ENCODE measurements around the gene SELENOM.
"Not testable (repeated sequence)": the region's sequence is repeated elsewhere in the genome, so short reads cannot be mapped to it uniquely, and the experiment has no call there.

Gene SELENOM

DNA sequence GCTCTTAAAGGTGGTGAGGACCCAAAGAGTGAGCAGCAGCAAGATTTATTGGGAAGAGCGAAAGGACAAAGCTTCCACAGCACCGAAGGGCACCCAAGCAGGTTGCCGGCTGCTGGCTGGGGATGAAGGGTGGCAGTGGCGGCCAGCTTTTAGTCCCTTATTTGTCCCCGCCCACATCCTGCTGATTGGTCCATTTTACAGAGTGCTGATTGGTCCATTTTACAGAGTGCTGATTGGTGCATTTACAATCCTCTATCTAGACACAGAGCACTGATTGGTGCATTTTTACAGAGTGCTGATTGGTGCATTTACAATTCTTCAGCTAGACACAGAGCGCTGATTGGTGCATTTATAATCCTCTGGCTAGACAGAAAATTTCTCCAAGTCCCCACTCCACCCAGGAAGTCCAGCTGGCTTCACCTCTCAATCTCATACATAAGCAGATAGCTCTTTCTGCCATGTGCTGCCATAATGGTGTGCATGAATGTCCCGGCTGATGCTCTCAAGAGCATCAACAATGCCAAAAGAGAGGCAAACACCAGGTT, 5.3 kb upstream of the SELENOM start:
- DNase-seq (ENCODE audit: low spot score in 2 of 2); H3K36me3 ChIP-seq (replicated peaks); H3K9me3 ChIP-seq; in situ Hi-C loops (cut with MboI; ENCODE audit: low sequenced_read_pairs); H3K4me1 ChIP-seq; H3K4me3 ChIP-seq; H3K27me3 ChIP-seq (ENCODE audit: low read depth): not testable (repeated sequence)

- DNase-seq (ENCODE audit: low spot score in 2 of 2) = no peak
- H3K9me3 ChIP-seq = peaks cover 3% of the 10 kb centered on the region; the same call in 1 of the 2 replicates
- in situ Hi-C loops (cut with MboI; ENCODE audit: low sequenced_read_pairs) = no loop called here
Observed at GRCh38 chr22:31107894-31108218, 488 bp upstream of the SELENOM start.

DNA sequence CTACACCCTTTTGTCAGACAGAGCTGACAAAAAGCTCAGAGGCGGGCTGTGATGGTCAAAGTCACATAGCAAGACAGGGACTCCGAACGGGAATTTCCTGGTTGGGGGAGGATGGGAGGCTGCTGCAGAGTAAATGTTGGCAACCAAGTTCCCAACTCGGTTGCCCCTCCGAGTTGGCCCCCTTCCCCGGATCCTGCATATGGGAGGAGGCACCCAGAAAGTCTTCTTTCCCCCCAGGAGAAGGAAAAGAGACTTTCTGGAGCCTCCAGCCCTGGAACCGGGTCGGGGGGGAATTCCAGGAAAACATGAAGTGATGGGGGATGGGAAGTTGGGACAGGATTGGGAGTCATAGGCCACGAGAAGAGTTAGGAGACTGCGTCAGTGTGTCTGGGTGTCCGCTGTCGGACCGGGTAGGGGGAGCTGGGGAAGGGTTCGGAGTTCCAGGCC, 614 bp downstream of the SELENOM start:
- peak overlapping the region; percentile 78 for H3K4me3 ChIP-seq
- in situ Hi-C loops (cut with MboI; ENCODE audit: low sequenced_read_pairs) = no loop called here
- H3K9me3 ChIP-seq = no peaks in the 10 kb centered on the region
- H3K27me3 ChIP-seq (ENCODE audit: low read depth) = no peaks in the 10 kb centered on the region
- no peak for DNase-seq (ENCODE audit: low spot score in 2 of 2)
- peaks cover 10% of the 10 kb centered on the region for H3K4me1 ChIP-seq
- no peaks in the 10 kb centered on the region for H3K36me3 ChIP-seq (replicated peaks)

More at GRCh38 chr22:31107894-31108218, 488 bp upstream of the SELENOM start:
- Histone ChIP-seq H3K36me3 (replicated peaks) (no peaks in the 10 kb centered on the region), H3K27me3 (ENCODE audit: low read depth) (no peaks in the 10 kb centered on the region), H3K4me3 (peak overlapping the region; percentile 78), H3K4me1 (peaks cover 10% of the 10 kb centered on the region)

DNA sequence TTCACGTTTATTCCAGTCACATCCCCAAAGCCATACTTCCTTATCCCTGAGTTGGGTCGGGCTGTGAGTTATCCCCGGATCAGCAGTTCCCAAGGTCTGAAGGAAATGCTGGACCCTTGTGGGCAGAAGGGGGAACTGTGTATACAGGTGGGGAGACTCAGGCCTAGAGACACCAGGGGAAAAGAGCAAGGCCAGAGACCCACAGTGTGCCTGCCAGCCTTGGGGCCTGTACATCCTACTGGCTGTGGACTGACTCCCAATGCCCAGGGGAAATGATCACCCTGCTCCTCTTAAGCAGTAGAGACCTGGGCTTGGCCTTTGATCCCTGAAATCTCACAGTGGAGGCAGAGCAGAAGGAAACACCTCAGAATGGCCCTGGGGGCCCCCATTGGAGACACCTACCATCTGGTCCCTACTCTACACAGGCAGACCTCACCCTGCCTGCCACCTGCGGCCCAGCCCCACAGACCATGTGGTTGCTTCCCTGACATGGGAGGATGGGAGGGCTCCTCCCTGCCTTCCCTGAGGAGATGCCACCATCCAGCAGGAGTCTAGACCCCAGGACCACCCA, 1.3 kb downstream of the SELENOM start:
- DNase-seq (ENCODE audit: low spot score in 2 of 2) = no peak
- H3K4me3 ChIP-seq = no peak overlapping the region
- H3K36me3 ChIP-seq (replicated peaks) = no peaks in the 10 kb centered on the region
- in situ Hi-C loops (cut with MboI; ENCODE audit: low sequenced_read_pairs) = no loop called here
- H3K9me3 ChIP-seq = no peaks in the 10 kb centered on the region
- peaks cover 10% of the 10 kb centered on the region for H3K4me1 ChIP-seq
- no peaks in the 10 kb centered on the region for H3K27me3 ChIP-seq (ENCODE audit: low read depth)

DNA sequence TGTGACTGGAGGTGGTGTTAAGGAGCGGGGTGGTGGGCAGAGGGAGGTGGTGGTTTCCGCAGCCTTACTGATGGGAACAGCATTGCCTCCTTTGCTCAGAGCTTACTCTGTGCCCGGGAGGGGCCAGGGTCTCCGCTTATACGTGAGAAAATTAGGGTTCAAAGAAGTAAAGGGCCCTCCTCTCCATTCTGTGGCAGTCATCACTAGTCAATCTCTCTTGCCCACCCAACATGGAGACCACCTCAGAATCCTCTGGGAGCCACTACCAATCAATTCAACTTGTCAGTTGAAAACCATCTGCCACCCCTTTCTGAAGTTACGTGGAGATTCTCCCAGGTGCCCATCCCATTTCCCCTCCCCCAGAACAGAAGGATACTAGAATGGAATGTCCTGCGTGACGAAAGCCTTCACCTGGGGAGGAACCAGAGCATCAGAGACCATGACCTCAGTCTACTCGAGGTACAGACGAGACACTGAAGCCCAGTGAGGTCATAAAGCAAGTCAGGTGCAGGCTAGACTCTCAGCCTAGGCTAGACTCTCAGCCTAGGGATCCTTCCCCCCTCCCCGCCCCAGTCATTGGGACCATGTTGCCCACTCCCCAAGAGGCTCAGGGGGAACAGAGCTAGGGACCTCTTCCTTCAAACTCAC, 2.0 kb downstream of the SELENOM start:
- no peak for DNase-seq (ENCODE audit: low spot score in 2 of 2)
- H3K36me3 ChIP-seq (replicated peaks) = no peaks in the 10 kb centered on the region
- no peaks in the 10 kb centered on the region for H3K27me3 ChIP-seq (ENCODE audit: low read depth)
- H3K4me3 ChIP-seq = no peak overlapping the region
- in situ Hi-C loops (cut with MboI; ENCODE audit: low sequenced_read_pairs) = no loop called here
- peaks cover 10% of the 10 kb centered on the region for H3K4me1 ChIP-seq
- H3K9me3 ChIP-seq = no peaks in the 10 kb centered on the region

- Histone ChIP-seq H3K4me3 (no peak overlapping the region), H3K4me1 (peaks cover 10% of the 10 kb centered on the region), H3K9me3 (no peaks in the 10 kb centered on the region), H3K27me3 (ENCODE audit: low read depth) (no peaks in the 10 kb centered on the region), H3K36me3 (replicated peaks) (no peaks in the 10 kb centered on the region)
- in situ Hi-C loops (cut with MboI; ENCODE audit: low sequenced_read_pairs) = no loop called here
- DNase-seq (ENCODE audit: low spot score in 2 of 2) = no peak
Observed at GRCh38 chr22:31104869-31105268, 2.5 kb downstream of the SELENOM start.

DNA sequence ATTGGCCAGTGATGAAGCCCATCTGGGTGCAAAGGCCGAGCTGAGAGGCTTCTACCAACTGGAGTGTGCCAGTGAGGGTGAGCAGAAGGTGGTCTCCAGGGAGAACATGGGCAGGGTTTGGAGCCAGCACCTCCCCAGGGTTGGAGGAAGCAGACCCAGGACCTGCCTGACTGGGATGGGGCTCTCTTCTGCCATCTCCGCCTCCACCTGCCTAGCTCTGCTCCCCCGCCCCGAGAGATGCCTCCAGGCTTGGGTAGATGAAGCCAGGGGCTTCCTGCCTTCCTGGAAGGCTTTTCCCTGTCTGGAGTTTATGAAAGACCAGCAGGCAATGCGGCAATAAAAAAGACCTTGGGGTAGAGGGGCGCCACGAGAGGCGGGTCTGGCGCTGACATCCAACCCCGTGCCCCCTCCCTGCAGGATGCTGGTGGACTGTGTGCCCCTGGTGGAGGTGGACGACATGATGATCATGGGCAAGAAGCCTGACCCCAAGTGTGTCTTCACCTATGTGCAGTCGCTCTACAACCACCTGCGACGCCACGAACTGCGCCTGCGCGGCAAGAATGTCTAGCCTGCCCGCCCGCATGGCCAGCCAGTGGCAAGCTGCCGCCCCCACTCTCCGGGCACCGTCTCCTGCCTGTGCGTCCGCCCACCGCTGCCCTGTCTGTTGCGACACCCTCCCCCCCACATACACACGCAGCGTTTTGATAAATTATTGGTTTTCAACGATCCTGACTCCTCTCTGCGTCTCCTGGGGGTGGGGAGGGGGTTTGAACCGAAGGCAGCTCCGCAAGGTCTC, 3.3 kb downstream of the SELENOM start:
- no peak for DNase-seq (ENCODE audit: low spot score in 2 of 2)
- no peaks in the 10 kb centered on the region for H3K9me3 ChIP-seq
- H3K36me3 ChIP-seq (replicated peaks) = no peaks in the 10 kb centered on the region
- in situ Hi-C loops (cut with MboI; ENCODE audit: low sequenced_read_pairs) = no loop called here
- no peak overlapping the region for H3K4me3 ChIP-seq
- peaks cover 10% of the 10 kb centered on the region for H3K4me1 ChIP-seq
- no peaks in the 10 kb centered on the region for H3K27me3 ChIP-seq (ENCODE audit: low read depth)

DNA sequence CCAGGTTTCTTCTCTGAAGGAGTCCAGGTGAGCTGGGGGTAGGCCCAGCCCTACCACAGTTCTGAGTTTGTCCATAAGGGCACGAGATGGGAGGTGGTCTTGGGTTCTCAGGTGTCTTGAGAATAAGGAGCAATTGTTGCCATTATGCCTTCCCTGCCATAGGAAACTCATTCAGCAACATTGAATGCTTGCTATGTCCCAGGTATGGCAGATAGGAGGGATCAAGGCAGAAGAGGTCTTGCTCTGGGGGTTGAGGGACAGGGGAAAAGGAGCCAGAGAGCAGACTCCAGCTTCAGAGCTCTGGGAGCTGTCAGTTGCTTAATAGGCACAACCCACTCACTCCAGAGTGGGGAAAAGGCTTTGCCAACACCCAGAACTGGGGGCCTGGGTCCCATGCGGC, 4.3 kb downstream of the SELENOM start:
- in situ Hi-C loops (cut with MboI; ENCODE audit: low sequenced_read_pairs) = no loop called here
- H3K27me3 ChIP-seq (ENCODE audit: low read depth) = no peaks in the 10 kb centered on the region
- H3K9me3 ChIP-seq = no peaks in the 10 kb centered on the region
- H3K4me1 ChIP-seq = peaks cover 10% of the 10 kb centered on the region
- DNase-seq (ENCODE audit: low spot score in 2 of 2) = no peak
- H3K36me3 ChIP-seq (replicated peaks) = no peaks in the 10 kb centered on the region
- no peak overlapping the region for H3K4me3 ChIP-seq

GRCh38 chr22:31102441-31103081, 4.8 kb downstream of the SELENOM start:
- no peaks in the 10 kb centered on the region for H3K9me3 ChIP-seq
- no peak overlapping the region for H3K4me3 ChIP-seq
- peaks cover 7% of the 10 kb centered on the region; the same call in 1 of the 2 replicates for H3K4me1 ChIP-seq
- H3K27me3 ChIP-seq (ENCODE audit: low read depth) = no peaks in the 10 kb centered on the region
- H3K36me3 ChIP-seq (replicated peaks) = no peaks in the 10 kb centered on the region
- no peak for DNase-seq (ENCODE audit: low spot score in 2 of 2)
- in situ Hi-C loops (cut with MboI; ENCODE audit: low sequenced_read_pairs) = no loop called here

DNA sequence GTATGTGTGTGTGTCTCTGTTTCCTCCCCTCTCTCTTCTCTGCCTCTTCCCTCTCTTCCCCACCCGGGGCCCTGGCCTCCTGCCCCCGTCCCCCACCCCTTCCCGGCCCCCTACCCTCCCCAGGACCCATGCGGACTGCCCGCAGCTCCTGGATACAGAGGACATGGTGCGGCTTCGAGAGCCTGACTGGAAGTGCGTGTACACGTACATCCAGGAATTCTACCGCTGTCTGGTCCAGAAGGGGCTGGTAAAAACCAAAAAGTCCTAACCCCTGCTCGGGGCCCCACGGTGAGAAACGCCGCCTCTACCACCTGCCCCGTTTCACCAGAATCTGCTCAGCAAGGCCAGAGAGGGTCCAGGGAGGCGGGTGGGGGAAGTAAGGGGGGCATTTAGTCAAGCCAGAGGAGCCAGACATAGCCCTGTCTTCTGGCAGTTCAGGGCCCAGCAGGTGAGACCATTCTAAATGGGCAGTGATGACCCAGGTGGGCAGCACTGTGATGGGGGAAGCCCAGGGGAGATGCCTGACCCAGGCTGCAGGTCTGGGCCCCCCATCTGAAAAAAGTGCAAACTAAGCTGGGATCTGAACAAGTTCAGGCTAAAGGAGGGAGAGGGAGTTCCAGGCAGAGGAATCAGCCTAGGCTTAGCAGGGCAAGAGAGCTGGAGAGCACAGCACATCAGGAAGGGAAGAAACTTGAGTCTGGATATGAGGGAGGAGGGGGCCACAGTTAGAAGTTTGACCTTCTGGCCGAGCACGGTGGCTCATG, 6.4 kb downstream of the SELENOM start:
- in situ Hi-C loops (cut with MboI; ENCODE audit: low sequenced_read_pairs) = no loop called here
- DNase-seq (ENCODE audit: low spot score in 2 of 2) = no peak
- no peaks in the 10 kb centered on the region for H3K36me3 ChIP-seq (replicated peaks)

GRCh38 chr22:31099841-31100761, 7.3 kb downstream of the SELENOM start:
- Histone ChIP-seq H3K4me3 (no peak overlapping the region), H3K4me1 (no peaks in the 10 kb centered on the region), H3K36me3 (replicated peaks) (no peaks in the 10 kb centered on the region), H3K27me3 (ENCODE audit: low read depth) (no peaks in the 10 kb centered on the region), H3K9me3 (no peaks in the 10 kb centered on the region)
- no peak for DNase-seq (ENCODE audit: low spot score in 2 of 2)
- in situ Hi-C loops (cut with MboI; ENCODE audit: low sequenced_read_pairs) = no loop called here

More for the DNA sequence above, 6.4 kb downstream of the SELENOM start:
- H3K27me3 ChIP-seq (ENCODE audit: low read depth) = no peaks in the 10 kb centered on the region
- H3K4me1 ChIP-seq = no peaks in the 10 kb centered on the region
- H3K9me3 ChIP-seq = no peaks in the 10 kb centered on the region
- no peak overlapping the region for H3K4me3 ChIP-seq

- Histone ChIP-seq H3K27me3 (ENCODE audit: low read depth) (no peaks in the 10 kb centered on the region), H3K4me3 (no peak overlapping the region), H3K9me3 (no peaks in the 10 kb centered on the region), H3K36me3 (replicated peaks) (no peaks in the 10 kb centered on the region), H3K4me1 (no peaks in the 10 kb centered on the region)
- DNase-seq (ENCODE audit: low spot score in 2 of 2) = no peak
- in situ Hi-C loops (cut with MboI; ENCODE audit: low sequenced_read_pairs) = no loop called here
Observed at GRCh38 chr22:31099386-31099785, 8.0 kb downstream of the SELENOM start.

Data from HAP-1 (cell line).